ENCODE data around the gene TFEC. TPM values are rescaled to one million over a fixed set of nuclear protein-coding genes. Genes with fewer than 3 reads are reported as not detected.

Gene TFEC
- total and polyA plus RNA-seq, 2 of the 4 experiments (the other 2 are of a cell fraction), result under 0.01 to 0.02 TPM

GRCh38 chr7:116045532-116045931, 15.0 kb upstream of the TFEC start:
- Histone ChIP-seq H2AK5ac (ENCODE audit: low read depth, low read length) (no peak overlapping the region), H3K9me1 (ENCODE audit: insufficient read depth, low read length) (no peaks in the 10 kb centered on the region), H3K36me3 (ENCODE audit: control insufficient read depth, insufficient read depth, low read length) (no peaks in the 10 kb centered on the region), H4K20me1 (ENCODE audit: insufficient read depth, low read length) (no peaks in the 10 kb centered on the region), H3K14ac (replicated peaks; ENCODE audit: low read depth, low read length) (no peak overlapping the region), H3K79me1 (ENCODE audit: low read depth in 1 of 2, low read length in 2 of 2) (no peaks in the 10 kb centered on the region), H2BK5ac (ENCODE audit: low read depth, low read length, poor library complexity, severe bottlenecking) (no peak overlapping the region), H3K18ac (ENCODE audit: low read depth, low read length) (no peak overlapping the region), H3K23ac (ENCODE audit: low read depth, low read length) (no peak overlapping the region), H3K27me3 (ENCODE audit: control insufficient read depth, insufficient read depth, low read length) (no peaks in the 10 kb centered on the region; the same call in 1 of the 2 replicates), H3K4ac (ENCODE audit: low read depth, low read length) (no peak overlapping the region), H3K9me3 (ENCODE audit: control insufficient read depth, insufficient read depth, low read length) (no peaks in the 10 kb centered on the region), H4K8ac (ENCODE audit: low read depth in 2 of 2, low read length in 2 of 2) (no peak overlapping the region), H3K4me2 (ENCODE audit: low read depth, low read length) (no peak overlapping the region), H4K5ac (ENCODE audit: low read depth, low read length) (no peak overlapping the region), H3K56ac (ENCODE audit: extremely low read depth, insufficient read depth, low read length) (no peak overlapping the region), H2BK120ac (ENCODE audit: low read depth, low read length) (no peak overlapping the region), H3K4me3 (ENCODE audit: insufficient read depth, low read depth, low read length) (no peak overlapping the region), H2BK15ac (ENCODE audit: low read depth, low read length) (no peak overlapping the region), H4K91ac (ENCODE audit: insufficient read depth, low read depth, low read length) (no peak overlapping the region), H3K9ac (ENCODE audit: low read depth, low read length) (no peak overlapping the region), H3K27ac (ENCODE audit: insufficient read depth, low read length) (no peak overlapping the region), H2BK20ac (ENCODE audit: low read depth, low read length) (no peak overlapping the region), H2AK9ac (replicated peaks; ENCODE audit: low read depth, low read length, poor library complexity) (no peak overlapping the region), H2AFZ (replicated peaks; ENCODE audit: low read length, poor library complexity) (no peak overlapping the region), H3K4me1 (ENCODE audit: control insufficient read depth, insufficient read depth, low read length) (no peaks in the 10 kb centered on the region)
- ATAC-seq (ENCODE audit: low read depth) (no peak), DNase-seq (no peak)
- TF ChIP-seq CHD1 (IDR thresholded peaks at IDR 0.05; ENCODE audit: low read depth, low read length) (no peak), MXI1 (IDR thresholded peaks at IDR 0.05; ENCODE audit: borderline replicate concordance, low read depth, low read length) (no peak), CTCF (conservative IDR thresholded peaks at IDR 0.05; ENCODE audit: low read depth, low read length) (no peak), RFX5 (IDR thresholded peaks at IDR 0.05; ENCODE audit: low read depth, low read length) (no peak), MAFK (IDR thresholded peaks at IDR 0.05; ENCODE audit: low read depth, low read length) (no peak), POLR2A (IDR thresholded peaks at IDR 0.05; ENCODE audit: low read depth, low read length) (no peak), NFE2L2 (IDR thresholded peaks at IDR 0.05; ENCODE audit: low read depth, low read length) (no peak), BHLHE40 (IDR thresholded peaks at IDR 0.05; ENCODE audit: low read depth, low read length) (no peak), RCOR1 (IDR thresholded peaks at IDR 0.05; ENCODE audit: insufficient replicate concordance, low read length) (no peak), FOS (IDR thresholded peaks at IDR 0.05; ENCODE audit: low read depth, low read length) (no peak), SMC3 (IDR thresholded peaks at IDR 0.05; ENCODE audit: low read depth, low read length) (no peak), MAZ (IDR thresholded peaks at IDR 0.05; ENCODE audit: borderline replicate concordance, low read depth, low read length) (no peak)
- TF ChIP-seq, protein P1, sequence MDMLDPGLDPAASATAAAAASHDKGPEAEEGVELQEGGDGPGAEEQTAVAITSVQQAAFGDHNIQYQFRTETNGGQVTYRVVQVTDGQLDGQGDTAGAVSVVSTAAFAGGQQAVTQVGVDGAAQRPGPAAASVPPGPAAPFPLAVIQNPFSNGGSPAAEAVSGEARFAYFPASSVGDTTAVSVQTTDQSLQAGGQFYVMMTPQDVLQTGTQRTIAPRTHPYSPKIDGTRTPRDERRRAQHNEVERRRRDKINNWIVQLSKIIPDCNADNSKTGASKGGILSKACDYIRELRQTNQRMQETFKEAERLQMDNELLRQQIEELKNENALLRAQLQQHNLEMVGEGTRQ (IDR thresholded peaks at IDR 0.05; ENCODE audit: low read depth, low read length), result no peak
- TF ChIP-seq, protein P2, sequence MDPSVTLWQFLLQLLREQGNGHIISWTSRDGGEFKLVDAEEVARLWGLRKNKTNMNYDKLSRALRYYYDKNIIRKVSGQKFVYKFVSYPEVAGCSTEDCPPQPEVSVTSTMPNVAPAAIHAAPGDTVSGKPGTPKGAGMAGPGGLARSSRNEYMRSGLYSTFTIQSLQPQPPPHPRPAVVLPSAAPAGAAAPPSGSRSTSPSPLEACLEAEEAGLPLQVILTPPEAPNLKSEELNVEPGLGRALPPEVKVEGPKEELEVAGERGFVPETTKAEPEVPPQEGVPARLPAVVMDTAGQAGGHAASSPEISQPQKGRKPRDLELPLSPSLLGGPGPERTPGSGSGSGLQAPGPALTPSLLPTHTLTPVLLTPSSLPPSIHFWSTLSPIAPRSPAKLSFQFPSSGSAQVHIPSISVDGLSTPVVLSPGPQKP (IDR thresholded peaks at IDR 0.05; ENCODE audit: borderline replicate concordance, low read depth, low read length), result no peak
- CTCF ChIA-PET, result no interaction called here
- POLR2A ChIA-PET (ENCODE audit: unreplicated experiment), result no interaction called here
- in situ Hi-C loops (cut with MboI; ENCODE audit: low sequenced_read_pairs) (no loop called here), dilution Hi-C loops (cut with HindIII; ENCODE audit: low sequenced_read_pairs, unreplicated experiment) (no loop called here), intact Hi-C loops (cut with micrococcal nuclease) (no loop called here)
- BruUV-seq (replicated peaks), result no TSS peak
- WGBS, 2 experiments (ENCODE audit: extremely low coverage in 2 of 2, insufficient read length in 1 of 2), result 93% methylated on average over 2 of the region's 6 CpGs; no CpG with 5 or more reads in 1 of the 2 experiments
